Endothelial cell (in vitro differentiated cells): ENCODE data around the gene GKN2. TPM values are rescaled to one million over a fixed set of nuclear protein-coding genes. Genes with fewer than 3 reads are reported as not detected.
"Not testable (repeated sequence)": the region's sequence is repeated elsewhere in the genome, so short reads cannot be mapped to it uniquely, and the experiment has no call there.

Experiments
- DNase-seq: peaks from one replicate; pipeline ENCODE4 v3.0.0; 2021; ENCODE audit warnings: low spot score
- H3K27ac Mint-ChIP-seq: one replicate; pipeline ENCODE4 v1.8.0; 2021; ENCODE audit warnings: mixed read lengths, inconsistent platforms; ENCODE audit not compliant: unreplicated experiment
- H3K27me3 Mint-ChIP-seq: one replicate; pipeline ENCODE4 v1.8.0; 2021; ENCODE audit warnings: mild to moderate bottlenecking, moderate library complexity, mixed read lengths, inconsistent platforms; ENCODE audit not compliant: unreplicated experiment
- H3K36me3 Mint-ChIP-seq: one replicate; pipeline ENCODE4 v1.8.0; 2021; ENCODE audit warnings: mild to moderate bottlenecking, low read depth, mixed read lengths, inconsistent platforms; ENCODE audit not compliant: unreplicated experiment
- H3K4me1 Mint-ChIP-seq: one replicate; pipeline ENCODE4 v1.8.0; 2021; ENCODE audit warnings: mild to moderate bottlenecking, mixed read lengths, inconsistent platforms; ENCODE audit not compliant: unreplicated experiment
- H3K4me3 Mint-ChIP-seq: one replicate; pipeline ENCODE4 v1.8.0; 2021; ENCODE audit warnings: mild to moderate bottlenecking, mixed read lengths, inconsistent platforms; ENCODE audit not compliant: unreplicated experiment
- H3K9me3 Mint-ChIP-seq: one replicate; pipeline ENCODE4 v1.8.0; 2021; ENCODE audit warnings: mixed read lengths, inconsistent platforms; ENCODE audit not compliant: unreplicated experiment
- CTCF ChIP-seq: fragments of 200-600 bp; sonication (generic); IDR thresholded peaks from one replicate; pipeline ENCODE4 v1.5.0; 2021; ENCODE audit warnings: antibody characterized with exemption; ENCODE audit not compliant: unreplicated experiment
- total RNA-seq: library from RNA; stranded (reverse); fragmentation: NEBNext Ultra II Directional; extraction: Animal tissue kit (Norgen Biotek cat#: 25700); gene quantifications from one replicate; pipeline ENCODE4 v1.2.1, GENCODE V29; 2021; ENCODE audit not compliant: unreplicated experiment

Gene GKN2
- total RNA-seq, 1 donor from 2014 or later, result 0.36 TPM

GRCh38 chr2:68901199-68901514 is 51.5 kb downstream of the GKN2 start:
- Mint-ChIP-seq H3K27ac (no peak overlapping the region), H3K27me3 (peaks cover 1% of the 10 kb centered on the region), H3K36me3 (no peaks in the 10 kb centered on the region), H3K4me1 (peaks cover 2% of the 10 kb centered on the region), H3K4me3 (no peak overlapping the region), H3K9me3 (no peaks in the 10 kb centered on the region)
- DNase-seq, result no peak
- TF ChIP-seq CTCF, result no peak

GRCh38 chr2:68900496-68901198 is 52.0 kb downstream of the GKN2 start:
- Mint-ChIP-seq H3K9me3 (no peaks in the 10 kb centered on the region), H3K27me3 (peaks cover 1% of the 10 kb centered on the region), H3K36me3 (no peaks in the 10 kb centered on the region), H3K4me3 (no peak overlapping the region), H3K27ac (no peak overlapping the region), H3K4me1 (peaks cover 2% of the 10 kb centered on the region)
- no peak for TF ChIP-seq CTCF
- no peak for DNase-seq

GRCh38 chr2:68895981-68896380 is 56.7 kb downstream of the GKN2 start:
- not testable (repeated sequence) for H3K27me3 Mint-ChIP-seq, H3K9me3 Mint-ChIP-seq, DNase-seq, H3K4me3 Mint-ChIP-seq, H3K36me3 Mint-ChIP-seq, H3K27ac Mint-ChIP-seq, H3K4me1 Mint-ChIP-seq

Other genes with a start within 250 kb of the GKN2 start
- 4.6 TPM for gene ARHGAP25, start 218.1 kb downstream of the GKN2 start, total RNA-seq
- not detected for gene BMP10, start 81.5 kb downstream of the GKN2 start, total RNA-seq
- gene GKN1, start 21.7 kb upstream of the GKN2 start, total RNA-seq, result not detected
- gene ANTXR1, start 60.3 kb upstream of the GKN2 start, total RNA-seq, result 7.5 TPM